KMS-11 (cell line): ENCODE measurements around the gene C1orf198.

Experiments used
- H2AFZ ChIP-seq: fragments of 200-600 bp; sonication (generic); 2 replicates; pipeline ENCODE4 v1.6.1; 2016; ENCODE audit warnings: antibody characterized with exemption, mixed run types, low read depth
- H3K27ac ChIP-seq: fragments of 200-600 bp; sonication (generic); 2 replicates; pipeline ENCODE4 v1.6.1; 2016; ENCODE audit warnings: mild to moderate bottlenecking, mixed run types
- H3K27me3 ChIP-seq: fragments of 200-600 bp; sonication (generic); 2 replicates; pipeline ENCODE4 v1.6.1; 2017; ENCODE audit warnings: mild to moderate bottlenecking, low read depth, mixed run types, moderate library complexity; ENCODE audit not compliant: insufficient read depth
- H3K36me3 ChIP-seq: fragments of 200-600 bp; sonication (generic); 2 replicates; pipeline ENCODE4 v1.6.1; 2017; ENCODE audit warnings: mild to moderate bottlenecking, mixed run types; ENCODE audit not compliant: insufficient read depth
- H3K4me1 ChIP-seq: fragments of 200-600 bp; sonication (generic); 2 replicates; pipeline ENCODE4 v1.6.1; 2016; ENCODE audit warnings: mild to moderate bottlenecking, low read depth, mixed run types; ENCODE audit not compliant: poor library complexity, severe bottlenecking
- H3K4me2 ChIP-seq: fragments of 200-600 bp; sonication (generic); 2 replicates; pipeline ENCODE4 v1.7.0; 2016; ENCODE audit warnings: mild to moderate bottlenecking, mixed run types
- H3K4me3 ChIP-seq: fragments of 200-600 bp; sonication (generic); IDR thresholded peaks from 2 replicates; pipeline ENCODE4 v1.6.1; 2017; ENCODE audit warnings: low read depth, low read length, mixed read lengths; ENCODE audit not compliant: insufficient read depth
- H3K79me2 ChIP-seq: fragments of 200-600 bp; sonication (generic); 2 replicates; pipeline ENCODE4 v1.6.1; 2016; ENCODE audit warnings: low read depth, mixed run types; ENCODE audit not compliant: insufficient read depth
- H3K9ac ChIP-seq: fragments of 200-600 bp; sonication (generic); 2 replicates; pipeline ENCODE4 v1.6.1; 2016; ENCODE audit warnings: mild to moderate bottlenecking, mixed run types
- H4K20me1 ChIP-seq: fragments of 200-600 bp; sonication (generic); 2 replicates; pipeline ENCODE4 v1.6.1; 2016; ENCODE audit warnings: mild to moderate bottlenecking, mixed run types; ENCODE audit not compliant: insufficient read depth
- TF ChIP-seq, protein P1 (sequence below): fragments of 200-600 bp; sonication (generic); conservative IDR thresholded peaks from 2 replicates; pipeline ENCODE4 v1.6.1; 2017; ENCODE audit warnings: low read depth, mild to moderate bottlenecking, antibody characterized with exemption, low read length, moderate library complexity, mixed read lengths

C1orf198 gene

DNA sequence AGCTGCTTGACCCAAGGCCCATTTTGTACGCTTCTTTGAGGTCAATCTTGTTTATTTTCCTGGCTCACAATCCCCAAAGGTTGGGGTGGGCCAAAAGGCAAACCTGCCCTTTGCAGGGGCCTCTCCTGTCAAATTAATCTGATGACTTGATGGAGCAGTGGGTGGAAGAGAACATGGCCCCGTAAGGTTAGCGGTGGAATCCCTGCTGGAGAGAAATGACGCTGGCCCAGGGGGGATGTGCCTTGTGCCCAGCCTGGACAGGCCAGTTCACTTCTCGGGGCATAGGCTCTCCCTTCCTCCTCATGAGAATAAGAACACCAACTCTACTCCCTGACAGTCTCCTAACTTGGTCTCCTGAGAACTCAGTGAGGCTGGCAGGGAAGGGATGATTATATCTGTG, 40.5 kb downstream of the C1orf198 start:
- no peak overlapping the region for H2AFZ ChIP-seq
- H3K36me3 ChIP-seq: no peaks in the 10 kb centered on the region
- H3K4me1 ChIP-seq: no peaks in the 10 kb centered on the region
- TF ChIP-seq, protein P1, sequence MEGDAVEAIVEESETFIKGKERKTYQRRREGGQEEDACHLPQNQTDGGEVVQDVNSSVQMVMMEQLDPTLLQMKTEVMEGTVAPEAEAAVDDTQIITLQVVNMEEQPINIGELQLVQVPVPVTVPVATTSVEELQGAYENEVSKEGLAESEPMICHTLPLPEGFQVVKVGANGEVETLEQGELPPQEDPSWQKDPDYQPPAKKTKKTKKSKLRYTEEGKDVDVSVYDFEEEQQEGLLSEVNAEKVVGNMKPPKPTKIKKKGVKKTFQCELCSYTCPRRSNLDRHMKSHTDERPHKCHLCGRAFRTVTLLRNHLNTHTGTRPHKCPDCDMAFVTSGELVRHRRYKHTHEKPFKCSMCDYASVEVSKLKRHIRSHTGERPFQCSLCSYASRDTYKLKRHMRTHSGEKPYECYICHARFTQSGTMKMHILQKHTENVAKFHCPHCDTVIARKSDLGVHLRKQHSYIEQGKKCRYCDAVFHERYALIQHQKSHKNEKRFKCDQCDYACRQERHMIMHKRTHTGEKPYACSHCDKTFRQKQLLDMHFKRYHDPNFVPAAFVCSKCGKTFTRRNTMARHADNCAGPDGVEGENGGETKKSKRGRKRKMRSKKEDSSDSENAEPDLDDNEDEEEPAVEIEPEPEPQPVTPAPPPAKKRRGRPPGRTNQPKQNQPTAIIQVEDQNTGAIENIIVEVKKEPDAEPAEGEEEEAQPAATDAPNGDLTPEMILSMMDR: no peak
- H3K27me3 ChIP-seq: no peaks in the 10 kb centered on the region
- no peaks in the 10 kb centered on the region for H3K79me2 ChIP-seq
- no peak overlapping the region for H3K27ac ChIP-seq
- H3K9ac ChIP-seq: no peak overlapping the region
- no peak overlapping the region for H3K4me3 ChIP-seq
- H4K20me1 ChIP-seq: no peaks in the 10 kb centered on the region
- H3K4me2 ChIP-seq: no peak overlapping the region

GRCh38 chr1:230827081-230827681, 41.1 kb downstream of the C1orf198 start:
- H3K4me1 ChIP-seq: no peaks in the 10 kb centered on the region
- no peak overlapping the region for H3K4me2 ChIP-seq
- no peaks in the 10 kb centered on the region for H3K27me3 ChIP-seq
- H3K9ac ChIP-seq: no peak overlapping the region
- H3K79me2 ChIP-seq: no peaks in the 10 kb centered on the region
- no peak overlapping the region for H3K27ac ChIP-seq
- H2AFZ ChIP-seq: no peak overlapping the region
- H3K4me3 ChIP-seq: no peak overlapping the region
- no peaks in the 10 kb centered on the region for H4K20me1 ChIP-seq
- H3K36me3 ChIP-seq: no peaks in the 10 kb centered on the region
- TF ChIP-seq, protein P1: no peak

DNA sequence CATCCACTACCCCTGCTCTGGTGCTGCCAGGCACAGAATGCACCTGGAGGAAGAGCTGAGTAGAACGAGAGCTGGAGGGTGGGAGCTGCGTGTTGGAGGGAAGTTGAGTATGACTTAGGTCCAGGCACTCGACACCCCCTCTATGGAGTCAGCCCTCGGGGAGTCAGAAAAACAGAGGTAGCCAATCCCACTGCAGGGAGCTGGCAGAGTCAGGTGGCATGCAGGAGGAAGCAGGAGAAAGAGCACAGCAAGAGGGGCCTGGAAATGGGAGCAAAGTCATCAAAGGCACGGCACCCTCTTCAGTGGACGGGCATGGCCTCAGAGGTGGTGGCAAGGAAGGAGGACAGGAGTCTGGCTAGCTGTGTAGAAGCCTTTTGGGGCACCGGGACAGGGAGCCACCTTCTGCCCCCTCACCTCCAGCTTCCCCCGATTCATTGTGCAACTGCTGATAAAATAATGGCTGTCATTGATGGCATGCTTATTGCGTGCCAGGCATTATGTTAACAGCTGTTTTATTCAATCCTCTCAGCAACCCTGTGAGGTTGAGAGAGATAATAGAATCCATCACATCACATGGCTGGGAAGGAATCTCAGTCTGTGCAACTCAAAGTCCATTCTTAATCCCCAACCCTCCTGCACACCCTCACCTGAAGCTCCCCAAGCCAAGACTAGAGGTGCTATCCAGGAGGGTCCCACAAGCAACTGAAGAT, 42.0 kb downstream of the C1orf198 start:
- no peaks in the 10 kb centered on the region for H4K20me1 ChIP-seq
- no peak overlapping the region for H3K4me2 ChIP-seq
- no peaks in the 10 kb centered on the region for H3K4me1 ChIP-seq
- H3K79me2 ChIP-seq: no peaks in the 10 kb centered on the region
- no peak overlapping the region for H3K27ac ChIP-seq
- H3K36me3 ChIP-seq: no peaks in the 10 kb centered on the region
- no peaks in the 10 kb centered on the region for H3K27me3 ChIP-seq
- TF ChIP-seq, protein P1: no peak
- H3K4me3 ChIP-seq: no peak overlapping the region
- H3K9ac ChIP-seq: no peak overlapping the region
- no peak overlapping the region for H2AFZ ChIP-seq

GRCh38 chr1:230825761-230826160, 42.6 kb downstream of the C1orf198 start:
- Histone ChIP-seq H4K20me1 (no peaks in the 10 kb centered on the region), H3K79me2 (no peaks in the 10 kb centered on the region), H3K27ac (no peak overlapping the region), H3K4me1 (no peaks in the 10 kb centered on the region), H3K27me3 (no peaks in the 10 kb centered on the region), H3K9ac (no peak overlapping the region), H3K4me2 (no peak overlapping the region), H3K4me3 (no peak overlapping the region), H2AFZ (no peak overlapping the region), H3K36me3 (no peaks in the 10 kb centered on the region)
- TF ChIP-seq, protein P1: no peak
